ENCODE data around the gene EPHA5. TPM values are rescaled to one million over a fixed set of nuclear protein-coding genes. Genes with fewer than 3 reads are reported as not detected.

Gene EPHA5
- polyA plus RNA-seq, 4 donors, result 0.38 to 0.70 (median 0.51) TPM

- no peak for DNase-seq (ENCODE audit: low read depth in 4 of 4, low spot score in 2 of 4)
Observed at GRCh38 chr4:65508168-65508567, 162.1 kb downstream of the EPHA5 start.

- no peak for DNase-seq (ENCODE audit: low read depth in 4 of 4, low spot score in 2 of 4)
Observed at GRCh38 chr4:65502131-65502701, 168.1 kb downstream of the EPHA5 start.

- DNase-seq (ENCODE audit: low read depth in 4 of 4, low spot score in 2 of 4), result no peak
Observed at GRCh38 chr4:65498606-65499005, 171.7 kb downstream of the EPHA5 start.

DNA sequence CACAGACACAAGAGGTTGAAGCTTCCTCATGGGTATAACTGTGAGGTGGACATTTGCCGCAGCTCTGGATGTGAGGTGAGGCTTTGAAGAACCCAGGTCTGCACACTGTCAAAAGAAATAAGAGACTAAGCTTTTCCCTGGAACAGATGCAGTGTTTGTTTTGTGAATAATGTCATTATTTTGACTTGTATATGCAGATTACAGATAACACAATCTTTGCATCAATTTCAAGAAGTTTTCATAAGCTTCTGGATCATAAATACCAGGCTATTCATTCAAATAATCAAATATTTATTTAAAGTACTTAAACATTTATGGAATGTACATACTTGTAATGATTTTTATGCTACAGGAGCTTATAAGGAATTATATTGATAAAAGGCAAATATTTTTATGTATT lies 174.8 kb downstream of the EPHA5 start:
- DNase-seq (ENCODE audit: low read depth in 4 of 4, low spot score in 2 of 4), result no peak

GRCh38 chr4:65482410-65482809 lies 187.9 kb downstream of the EPHA5 start:
- DNase-seq (ENCODE audit: low read depth in 4 of 4, low spot score in 2 of 4), result no peak

DNA sequence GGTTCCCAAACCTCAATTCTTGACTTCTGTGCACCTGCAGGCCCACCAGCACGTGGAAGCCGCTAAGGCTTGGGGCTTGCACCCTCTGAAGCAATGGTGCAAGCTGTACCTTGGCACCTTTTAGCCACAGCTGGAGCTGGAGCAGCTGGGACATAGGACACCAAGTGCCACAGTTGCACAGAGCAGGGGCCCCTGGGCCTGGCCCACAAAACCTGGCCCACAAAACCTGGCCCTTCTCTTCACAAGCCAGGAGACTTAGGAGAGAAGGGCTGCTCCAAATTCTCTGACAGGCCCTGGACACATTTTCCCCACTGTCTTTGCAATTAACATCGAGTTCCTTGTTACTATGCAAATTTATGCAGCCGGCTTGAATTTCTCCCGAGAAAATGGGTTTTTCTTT lies 197.8 kb downstream of the EPHA5 start:
- DNase-seq (ENCODE audit: low read depth in 4 of 4, low spot score in 2 of 4), result no peak

GRCh38 chr4:65467068-65467680 lies 203.1 kb downstream of the EPHA5 start:
- no peak for DNase-seq (ENCODE audit: low read depth in 4 of 4, low spot score in 2 of 4)

GRCh38 chr4:65461781-65462180 lies 208.5 kb downstream of the EPHA5 start:
- no peak for DNase-seq (ENCODE audit: low read depth in 4 of 4, low spot score in 2 of 4)

- no peak for DNase-seq (ENCODE audit: low read depth in 4 of 4, low spot score in 2 of 4)
Observed at GRCh38 chr4:65457011-65457410, 213.3 kb downstream of the EPHA5 start.

GRCh38 chr4:65456579-65456978 lies 213.7 kb downstream of the EPHA5 start:
- no peak for DNase-seq (ENCODE audit: low read depth in 4 of 4, low spot score in 2 of 4)

GRCh38 chr4:65453398-65453797 lies 216.9 kb downstream of the EPHA5 start:
- DNase-seq (ENCODE audit: low read depth in 4 of 4, low spot score in 2 of 4), result no peak

DNA sequence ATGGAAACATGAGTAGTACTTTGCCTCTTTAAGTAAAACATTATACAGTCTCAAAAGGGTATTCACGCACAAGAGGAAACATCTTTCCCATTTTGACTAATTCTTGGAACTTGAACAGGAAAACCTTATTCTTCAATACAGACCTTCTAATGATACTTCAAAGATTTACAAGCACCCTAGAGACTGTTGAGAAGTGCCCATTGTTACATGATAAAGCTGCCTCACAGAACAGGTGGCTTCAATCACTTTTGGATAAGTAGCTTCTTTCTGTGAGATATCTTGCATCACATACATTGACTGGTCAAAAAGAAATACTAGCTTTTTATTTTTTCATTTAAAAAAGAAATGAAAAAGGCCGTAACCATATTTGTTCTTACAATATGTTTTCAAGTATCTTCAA lies 219.4 kb downstream of the EPHA5 start:
- DNase-seq (ENCODE audit: low read depth in 4 of 4, low spot score in 2 of 4), result no peak

GRCh38 chr4:65437102-65437501 lies 233.2 kb downstream of the EPHA5 start:
- DNase-seq (ENCODE audit: low read depth in 4 of 4, low spot score in 2 of 4), result no peak

- DNase-seq (ENCODE audit: low read depth in 4 of 4, low spot score in 2 of 4), result no peak
Observed at GRCh38 chr4:65422109-65422508, 248.2 kb downstream of the EPHA5 start.

GRCh38 chr4:65420036-65420435 lies 250.3 kb downstream of the EPHA5 start:
- DNase-seq (ENCODE audit: low read depth in 4 of 4, low spot score in 2 of 4), result no peak

- no peak for DNase-seq (ENCODE audit: low read depth in 4 of 4, low spot score in 2 of 4)
Observed at GRCh38 chr4:65416891-65417290, 253.4 kb downstream of the EPHA5 start.

- no peak for DNase-seq (ENCODE audit: low read depth in 4 of 4, low spot score in 2 of 4)
Observed at GRCh38 chr4:65407483-65407882, 262.8 kb downstream of the EPHA5 start.

DNA sequence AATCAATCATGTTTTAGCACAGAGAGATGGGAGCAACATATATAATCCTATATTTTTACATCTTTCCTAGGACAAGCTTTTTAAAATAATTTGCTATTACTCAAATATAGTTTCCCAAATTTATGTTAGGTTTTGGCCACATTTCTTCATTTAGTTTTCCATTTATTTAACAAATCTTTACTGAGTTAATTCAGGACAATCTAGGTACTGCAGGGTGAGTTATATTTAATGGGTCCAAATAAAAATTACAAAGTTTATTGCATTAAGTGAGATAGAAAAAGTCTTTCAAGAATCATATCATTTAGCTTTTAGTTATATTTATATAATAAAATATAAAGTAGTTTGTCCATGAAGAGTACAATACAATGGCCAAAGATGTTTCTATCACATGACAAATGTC lies 269.2 kb downstream of the EPHA5 start:
- no peak for DNase-seq (ENCODE audit: low read depth in 4 of 4, low spot score in 2 of 4)

- DNase-seq (ENCODE audit: low read depth in 4 of 4, low spot score in 2 of 4), result no peak
Observed at GRCh38 chr4:65399084-65399483, 271.2 kb downstream of the EPHA5 start.

GRCh38 chr4:65393078-65393477 lies 277.2 kb downstream of the EPHA5 start:
- DNase-seq (ENCODE audit: low read depth in 4 of 4, low spot score in 2 of 4), result no peak

DNA sequence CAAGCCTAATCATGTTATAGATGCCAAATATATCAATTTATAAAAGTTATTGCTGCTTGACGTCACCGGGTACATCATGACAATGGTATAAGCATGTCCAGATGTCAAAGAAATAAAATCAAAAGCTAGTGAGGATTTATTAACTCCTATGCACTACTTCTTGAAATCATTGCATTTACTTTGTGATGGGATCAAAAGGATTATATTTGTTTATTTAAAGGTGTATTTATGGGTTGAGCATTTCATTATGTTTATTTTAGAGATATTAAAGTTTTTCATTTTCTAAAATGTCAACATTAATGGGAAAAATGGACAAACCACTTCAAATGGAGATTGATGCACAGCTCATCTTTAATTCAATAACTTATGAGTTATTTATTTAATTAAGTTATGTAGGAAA lies 277.8 kb downstream of the EPHA5 start:
- DNase-seq (ENCODE audit: low read depth in 4 of 4, low spot score in 2 of 4), result no peak

DNA sequence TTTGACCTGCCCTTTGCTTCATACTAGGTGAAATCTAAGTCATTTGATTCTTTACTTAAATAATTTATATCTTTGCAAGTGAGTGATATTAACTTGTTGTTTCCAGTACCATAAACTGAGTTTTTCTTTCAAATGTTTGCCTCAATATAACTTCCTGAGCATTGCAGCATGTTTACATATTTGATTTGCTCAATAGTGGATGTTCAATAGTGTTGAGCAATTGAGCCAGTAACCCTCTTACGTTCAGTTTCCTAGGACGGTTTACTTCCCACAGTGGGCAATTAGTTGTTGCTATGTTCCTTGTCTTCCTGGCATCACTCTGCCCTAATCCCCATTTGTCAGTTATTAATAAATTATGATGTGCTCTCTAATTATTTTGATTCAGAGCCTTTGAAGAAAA lies 278.5 kb downstream of the EPHA5 start:
- DNase-seq (ENCODE audit: low read depth in 4 of 4, low spot score in 2 of 4), result no peak

GRCh38 chr4:65391382-65391781 lies 278.9 kb downstream of the EPHA5 start:
- DNase-seq (ENCODE audit: low read depth in 4 of 4, low spot score in 2 of 4), result no peak

Data from left renal cortex interstitium (tissue), 4 donors.